Measurements from ENCODE around the gene NUTM2F. TPM values are rescaled to one million over a fixed set of nuclear protein-coding genes. Genes with fewer than 3 reads are reported as not detected.

The NUTM2F gene
- total and polyA plus RNA-seq, 9 of the 15 experiments (the other 6 are each of a cell fraction or from before 2014, with no cell fraction given) = 0.04 TPM; not detected in 8

GRCh38 chr9:94287877-94288513 is 40.4 kb downstream of the NUTM2F start:
- in situ Hi-C loops (cut with MboI) = no loop called here
- no peak for DNase-seq (ENCODE audit: extremely low read depth in 1 of 4, low spot score in 3 of 4)
- Histone ChIP-seq H3K79me2 (ENCODE audit: control insufficient read depth, insufficient read depth, low read length) (no peaks in the 10 kb centered on the region), H3K4me3 (no peak overlapping the region), H3K9me1 (ENCODE audit: control insufficient read depth, insufficient read depth, low read length) (no peaks in the 10 kb centered on the region), H3K4me2 (ENCODE audit: insufficient read depth, low read length) (no peak overlapping the region), H2AFZ (ENCODE audit: low read depth, low read length) (no peak overlapping the region), H4K20me1 (replicated peaks; ENCODE audit: control insufficient read depth, insufficient read depth, low read length) (no peaks in the 10 kb centered on the region), H3K4me1 (replicated peaks in 1 of 2; ENCODE audit: control insufficient read depth in 2 of 2, insufficient read depth in 2 of 2, low read length in 2 of 2) (no peaks in the 10 kb centered on the region), H3K9ac (ENCODE audit: insufficient read depth in 1 of 2, low read depth in 2 of 2, low read length in 2 of 2) (no peak overlapping the region), H3K36me3 (ENCODE audit: control insufficient read depth, insufficient read depth, low read length) (peaks cover 16% of the 10 kb centered on the region), H3K27me3 (ENCODE audit: control insufficient read depth in 2 of 2, insufficient read depth in 2 of 2, low read length in 2 of 2) (no peaks in the 10 kb centered on the region), H3K9me3 (replicated peaks; ENCODE audit: control insufficient read depth, insufficient read depth, low read depth, low read length) (no peaks in the 10 kb centered on the region), H3K27ac (ENCODE audit: extremely low read depth, low read depth, low read length) (no peak overlapping the region)
- intact Hi-C loops (cut with micrococcal nuclease) = no loop called here
- no peak for FAIRE-seq
- POLR2A ChIA-PET = interaction anchor here (0.8 kb wide), 1 partner anchor 11 kb away, joined by 3 read pairs; no protein-coding TSS in a partner anchor
- CTCF ChIA-PET (ENCODE audit: low intra/inter-chr PET ratio) = no interaction called here
- no peak for ATAC-seq
- WGBS (ENCODE audit: insufficient coverage, low coverage, missing lambda C conversion rate) = 86% methylated on average over 7 of the region's 7 CpGs
- TF ChIP-seq POLR2G (IDR thresholded peaks at IDR 0.05; ENCODE audit: low read depth, low read length) = no peak
- TF ChIP-seq SUPT5H (IDR thresholded peaks at IDR 0.05) = no peak
- no peak for TF ChIP-seq HOXB6 (CRISPR knock-in tag; IDR thresholded peaks at IDR 0.05; ENCODE audit: borderline replicate concordance)
- no peak for TF ChIP-seq ZNF174 (CRISPR knock-in tag; IDR thresholded peaks at IDR 0.05)
- peak; percentile 26; the same call in 1 of the 2 replicates for TF ChIP-seq ZBTB40 (IDR thresholded peaks at IDR 0.05)
- TF ChIP-seq ZBTB40 (CRISPR knock-in tag; IDR thresholded peaks at IDR 0.05) = no peak
- no peak for TF ChIP-seq PREB (CRISPR knock-in tag; IDR thresholded peaks at IDR 0.05)
- no TSS peak for BruUV-seq (replicated peaks)
